HepG2 (cell line): Measurements from ENCODE around the gene TEX26. TPM values are rescaled to one million over a fixed set of nuclear protein-coding genes. Genes with fewer than 3 reads are reported as not detected.

Source experiments
- CEBPG ChIP-seq: IDR thresholded peaks from 2 replicates; pipeline ENCODE4 v1.6.1; 2016
- RBM39 ChIP-seq: fragments of 200-400 bp; formaldehyde crosslinking; IDR thresholded peaks from one replicate; pipeline ENCODE4 v1.6.1; 2018; ENCODE audit warnings: antibody characterized with exemption, mild to moderate bottlenecking, low read depth, low read length; ENCODE audit not compliant: poor library complexity, severe bottlenecking
- polyA plus RNA-seq, 8 experiments: library from polyadenylated mRNA; depleted of rRNA in 3 of 8; stranded (reverse) in 7 of 8; unstranded in 1 of 8; fragments of >200 nt; fragmentation: Illumina TruSeq in 4 of 8; extraction: Trizol in 4 of 8; gene quantifications; 2 replicates each; pipeline versions ENCODE4 v1.2.1 to v1.2.3, GENCODE V29; 2011 to 2016; ENCODE audit warnings: low read depth in 4 of 8, missing spikeins in 1 of 8, mixed read lengths in 1 of 8; ENCODE audit not compliant: insufficient read depth in 1 of 8
- total RNA-seq, 5 experiments: library from RNA; depleted of rRNA; stranded (reverse); fragments of >200 nt; fragmentation: Illumina TruSeq; extraction: Trizol; gene quantifications; 2 replicates each; pipeline ENCODE4 v1.2.3, GENCODE V29; 2016; ENCODE audit warnings: low read depth in 1 of 5
- TF ChIP-seq, protein P1 (sequence below), 2 experiments: fragments of 450-650 bp in 1 of 2; sonication (generic) in 1 of 2; formaldehyde crosslinking; IDR thresholded peaks; 2 replicates each; pipeline versions ENCODE4 v1.5.0 to v1.8.0; 2020 to 2022; ENCODE audit warnings: mild to moderate bottlenecking in 1 of 2, missing genetic modification reagents in 1 of 2
- TF ChIP-seq, protein P2 (sequence below): sonication (generic); formaldehyde crosslinking; IDR thresholded peaks from 2 replicates; pipeline ENCODE4 v1.5.0; 2020; ENCODE audit warnings: mild to moderate bottlenecking, low read depth, missing genetic modification reagents, borderline replicate concordance
- TF ChIP-seq, protein P3 (sequence below): sonication (generic); formaldehyde crosslinking; IDR thresholded peaks from 2 replicates; pipeline ENCODE4 v1.4.0; 2020; ENCODE audit warnings: missing genetic modification reagents
- TF ChIP-seq, protein P4 (sequence below): fragments of 450-650 bp; IDR thresholded peaks from 2 replicates; pipeline ENCODE4 v1.6.1; 2017; ENCODE audit warnings: mild to moderate bottlenecking

TEX26 gene
- total and polyA plus RNA-seq, 2 of the 13 experiments (the other 11 are each of a cell fraction or from before 2014, with no cell fraction given), result not detected

DNA sequence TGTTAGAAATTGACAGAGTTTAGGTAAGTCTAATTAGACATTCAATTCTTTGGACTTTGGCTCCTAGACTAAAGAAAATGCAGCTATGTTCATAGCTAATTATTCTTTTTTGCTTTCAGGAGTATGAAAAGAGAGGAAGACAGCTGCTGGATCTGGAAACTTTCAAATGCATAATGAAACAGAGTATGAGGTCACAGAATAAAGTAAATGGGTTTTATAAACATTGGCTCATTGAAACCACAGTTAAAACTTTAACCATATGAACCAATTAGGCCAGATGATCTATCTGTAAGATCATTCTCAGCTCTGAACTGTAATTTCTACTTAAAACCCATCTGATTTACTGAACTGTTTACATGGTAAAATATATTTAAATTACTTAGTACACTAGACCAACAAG lies 82.7 kb downstream of the TEX26 start (continued):
- TF ChIP-seq, protein P1, sequence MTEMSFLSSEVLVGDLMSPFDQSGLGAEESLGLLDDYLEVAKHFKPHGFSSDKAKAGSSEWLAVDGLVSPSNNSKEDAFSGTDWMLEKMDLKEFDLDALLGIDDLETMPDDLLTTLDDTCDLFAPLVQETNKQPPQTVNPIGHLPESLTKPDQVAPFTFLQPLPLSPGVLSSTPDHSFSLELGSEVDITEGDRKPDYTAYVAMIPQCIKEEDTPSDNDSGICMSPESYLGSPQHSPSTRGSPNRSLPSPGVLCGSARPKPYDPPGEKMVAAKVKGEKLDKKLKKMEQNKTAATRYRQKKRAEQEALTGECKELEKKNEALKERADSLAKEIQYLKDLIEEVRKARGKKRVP (CRISPR knock-in tag; IDR thresholded peaks at IDR 0.05), result no peak
- TF ChIP-seq CEBPG (CRISPR knock-in tag), result no peak
- TF ChIP-seq, protein P2, sequence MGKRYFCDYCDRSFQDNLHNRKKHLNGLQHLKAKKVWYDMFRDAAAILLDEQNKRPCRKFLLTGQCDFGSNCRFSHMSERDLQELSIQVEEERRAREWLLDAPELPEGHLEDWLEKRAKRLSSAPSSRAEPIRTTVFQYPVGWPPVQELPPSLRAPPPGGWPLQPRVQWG, result no peak
- no peak for TF ChIP-seq RBM39
- TF ChIP-seq, protein P3, sequence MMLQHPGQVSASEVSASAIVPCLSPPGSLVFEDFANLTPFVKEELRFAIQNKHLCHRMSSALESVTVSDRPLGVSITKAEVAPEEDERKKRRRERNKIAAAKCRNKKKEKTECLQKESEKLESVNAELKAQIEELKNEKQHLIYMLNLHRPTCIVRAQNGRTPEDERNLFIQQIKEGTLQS (CRISPR knock-in tag), result no peak
- TF ChIP-seq, protein P4, sequence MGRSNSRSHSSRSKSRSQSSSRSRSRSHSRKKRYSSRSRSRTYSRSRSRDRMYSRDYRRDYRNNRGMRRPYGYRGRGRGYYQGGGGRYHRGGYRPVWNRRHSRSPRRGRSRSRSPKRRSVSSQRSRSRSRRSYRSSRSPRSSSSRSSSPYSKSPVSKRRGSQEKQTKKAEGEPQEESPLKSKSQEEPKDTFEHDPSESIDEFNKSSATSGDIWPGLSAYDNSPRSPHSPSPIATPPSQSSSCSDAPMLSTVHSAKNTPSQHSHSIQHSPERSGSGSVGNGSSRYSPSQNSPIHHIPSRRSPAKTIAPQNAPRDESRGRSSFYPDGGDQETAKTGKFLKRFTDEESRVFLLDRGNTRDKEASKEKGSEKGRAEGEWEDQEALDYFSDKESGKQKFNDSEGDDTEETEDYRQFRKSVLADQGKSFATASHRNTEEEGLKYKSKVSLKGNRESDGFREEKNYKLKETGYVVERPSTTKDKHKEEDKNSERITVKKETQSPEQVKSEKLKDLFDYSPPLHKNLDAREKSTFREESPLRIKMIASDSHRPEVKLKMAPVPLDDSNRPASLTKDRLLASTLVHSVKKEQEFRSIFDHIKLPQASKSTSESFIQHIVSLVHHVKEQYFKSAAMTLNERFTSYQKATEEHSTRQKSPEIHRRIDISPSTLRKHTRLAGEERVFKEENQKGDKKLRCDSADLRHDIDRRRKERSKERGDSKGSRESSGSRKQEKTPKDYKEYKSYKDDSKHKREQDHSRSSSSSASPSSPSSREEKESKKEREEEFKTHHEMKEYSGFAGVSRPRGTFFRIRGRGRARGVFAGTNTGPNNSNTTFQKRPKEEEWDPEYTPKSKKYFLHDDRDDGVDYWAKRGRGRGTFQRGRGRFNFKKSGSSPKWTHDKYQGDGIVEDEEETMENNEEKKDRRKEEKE, result no peak
